HEK293 (cell line): ENCODE results near the gene LASP1NB.

Experiments
- MZF1 ChIP-seq: fragments of 450-650 bp; formaldehyde crosslinking; IDR thresholded peaks from 2 replicates; pipeline ENCODE4 v1.5.1; 2017; ENCODE audit warnings: missing biosample characterization, missing genetic modification characterization, borderline replicate concordance
- ZNF2 ChIP-seq: fragments of 450-650 bp; formaldehyde crosslinking; IDR thresholded peaks from 2 replicates; pipeline ENCODE4 v1.5.1; 2016; ENCODE audit warnings: missing biosample characterization, missing genetic modification characterization
- TF ChIP-seq, protein P1 (sequence below): fragments of 450-650 bp; formaldehyde crosslinking; IDR thresholded peaks from 2 replicates; pipeline ENCODE4 v1.5.1; 2017; ENCODE audit warnings: missing biosample characterization, missing genetic modification characterization

DNA sequence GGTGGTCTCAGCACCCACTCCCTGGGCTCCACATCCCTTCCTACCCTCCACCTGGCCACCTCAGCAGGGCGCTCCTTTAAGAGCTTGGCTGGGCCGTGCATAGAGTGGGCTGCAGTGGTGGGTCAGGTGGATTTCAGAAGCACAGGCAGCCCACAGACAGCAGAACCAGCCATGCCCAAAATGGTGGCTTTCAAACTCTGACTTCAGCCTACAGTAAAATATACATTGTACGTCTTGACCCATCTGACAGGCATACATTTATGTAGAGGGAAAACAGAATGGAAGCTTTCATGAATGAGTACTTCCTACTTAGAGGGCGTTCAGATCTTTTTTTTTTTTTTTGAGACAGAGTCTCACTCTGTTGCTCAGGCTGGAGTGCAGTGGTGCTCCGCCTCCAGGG, 26.0 kb upstream of the LASP1NB start:
- no peak for TF ChIP-seq MZF1 (tag by site-specific recombination)
- TF ChIP-seq, protein P1, sequence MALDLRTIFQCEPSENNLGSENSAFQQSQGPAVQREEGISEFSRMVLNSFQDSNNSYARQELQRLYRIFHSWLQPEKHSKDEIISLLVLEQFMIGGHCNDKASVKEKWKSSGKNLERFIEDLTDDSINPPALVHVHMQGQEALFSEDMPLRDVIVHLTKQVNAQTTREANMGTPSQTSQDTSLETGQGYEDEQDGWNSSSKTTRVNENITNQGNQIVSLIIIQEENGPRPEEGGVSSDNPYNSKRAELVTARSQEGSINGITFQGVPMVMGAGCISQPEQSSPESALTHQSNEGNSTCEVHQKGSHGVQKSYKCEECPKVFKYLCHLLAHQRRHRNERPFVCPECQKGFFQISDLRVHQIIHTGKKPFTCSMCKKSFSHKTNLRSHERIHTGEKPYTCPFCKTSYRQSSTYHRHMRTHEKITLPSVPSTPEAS (tag by site-specific recombination), result no peak
- no peak for TF ChIP-seq ZNF2 (tag by site-specific recombination)
